Endometrial microvascular endothelial cells (primary cell): ENCODE data around the gene TRIM44. TPM values are rescaled to one million over a fixed set of nuclear protein-coding genes. Genes with fewer than 3 reads are reported as not detected.

ENCODE experiments used
- in situ Hi-C: cut with HindIII; loops from 2 replicates; pipeline ENCODE4 v1.10.0; 2017; ENCODE audit warnings: low sequenced_read_pairs, low pct_unique_long_range_greater_than_20kb; ENCODE audit errors: inconsistent ontology term
- total RNA-seq: library from RNA; depleted of rRNA; stranded (reverse); fragments of >200 nt; gene quantifications from one replicate; pipeline ENCODE4 v1.2.3, GENCODE V29; 2015; ENCODE audit errors: inconsistent ontology term

TRIM44 gene, protein sequence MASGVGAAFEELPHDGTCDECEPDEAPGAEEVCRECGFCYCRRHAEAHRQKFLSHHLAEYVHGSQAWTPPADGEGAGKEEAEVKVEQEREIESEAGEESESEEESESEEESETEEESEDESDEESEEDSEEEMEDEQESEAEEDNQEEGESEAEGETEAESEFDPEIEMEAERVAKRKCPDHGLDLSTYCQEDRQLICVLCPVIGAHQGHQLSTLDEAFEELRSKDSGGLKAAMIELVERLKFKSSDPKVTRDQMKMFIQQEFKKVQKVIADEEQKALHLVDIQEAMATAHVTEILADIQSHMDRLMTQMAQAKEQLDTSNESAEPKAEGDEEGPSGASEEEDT
- 30.8 TPM for total RNA-seq

GRCh38 chr11:35662649-35663407, at the start of gene TRIM44:
TRIM44 (plus strand) TSS chr11:35662775; CDS start chr11:35663112, 337 bp downstream.
- in situ Hi-C loops: no loop called here

- in situ Hi-C loops: loop anchor here (25.0 kb wide), 1 partner anchor 522 kb away; no protein-coding TSS in a partner anchor
Observed at GRCh38 chr11:35614939-35615569, 47.5 kb upstream of the TRIM44 start.

DNA sequence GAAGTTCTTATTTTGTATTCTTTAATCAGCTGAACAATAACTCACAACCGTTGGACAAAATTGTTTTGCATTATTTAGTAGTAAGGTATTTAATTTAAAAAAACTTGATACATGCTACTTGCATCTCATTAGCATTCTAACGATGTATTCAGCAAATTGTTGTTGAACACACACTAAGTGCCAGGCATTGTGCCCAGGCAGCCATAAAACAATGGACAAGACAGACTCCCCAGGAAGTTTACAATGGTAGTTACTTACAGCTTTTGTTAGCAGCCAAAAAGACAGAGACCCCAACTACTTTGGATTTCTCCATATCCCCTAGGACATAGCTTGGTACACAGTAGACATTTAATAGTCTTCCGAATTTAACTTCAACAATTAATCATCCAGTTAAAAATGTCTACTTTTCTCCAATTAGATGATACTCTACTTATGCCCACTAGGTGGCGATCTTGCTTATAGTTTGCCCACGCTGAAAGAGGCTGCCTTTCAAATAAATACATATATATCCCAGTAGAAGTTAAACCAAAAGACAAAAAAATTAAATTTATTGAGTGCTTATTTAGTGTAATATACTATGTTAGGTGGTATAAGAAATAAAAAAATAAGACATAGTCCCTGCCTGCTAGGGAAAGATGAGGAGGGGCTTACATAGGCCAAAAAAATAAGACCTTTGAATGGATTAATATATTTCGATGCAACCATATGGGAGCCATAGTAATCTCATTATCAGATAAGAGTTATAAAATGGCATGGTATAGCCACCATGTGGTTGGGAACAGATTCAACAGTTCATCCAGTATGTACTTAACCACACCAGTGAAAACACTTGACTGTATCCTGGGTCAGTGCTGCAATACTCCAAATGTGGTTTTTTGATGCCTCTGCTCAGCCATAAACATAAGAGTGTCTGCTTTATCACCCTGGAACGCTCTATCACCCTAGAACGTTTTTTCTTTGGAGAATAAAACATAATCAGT, 46.4 kb upstream of the TRIM44 start:
- in situ Hi-C loops: loop anchor here (25.0 kb wide), 1 partner anchor 521 kb away; no protein-coding TSS in a partner anchor

DNA sequence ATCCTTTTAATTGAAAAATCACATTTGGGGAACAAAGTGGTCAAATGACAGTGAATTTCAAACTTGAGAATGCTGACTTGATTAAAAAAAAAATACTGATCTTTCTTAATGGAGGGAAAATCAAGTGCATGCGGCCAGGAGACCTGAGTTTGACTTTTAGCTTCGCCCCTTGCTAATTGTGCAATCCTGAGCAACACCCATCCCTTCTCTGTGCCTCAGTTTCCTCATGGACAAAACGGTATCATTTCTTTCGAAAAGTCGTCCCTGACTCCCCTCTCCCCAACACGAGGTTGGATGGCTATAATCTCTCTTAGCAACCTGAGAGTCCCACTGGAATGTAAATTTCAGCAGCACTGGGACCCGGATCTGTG, 45.3 kb upstream of the TRIM44 start:
- in situ Hi-C loops: loop anchor here (25.0 kb wide), 1 partner anchor 520 kb away; no protein-coding TSS in a partner anchor

DNA sequence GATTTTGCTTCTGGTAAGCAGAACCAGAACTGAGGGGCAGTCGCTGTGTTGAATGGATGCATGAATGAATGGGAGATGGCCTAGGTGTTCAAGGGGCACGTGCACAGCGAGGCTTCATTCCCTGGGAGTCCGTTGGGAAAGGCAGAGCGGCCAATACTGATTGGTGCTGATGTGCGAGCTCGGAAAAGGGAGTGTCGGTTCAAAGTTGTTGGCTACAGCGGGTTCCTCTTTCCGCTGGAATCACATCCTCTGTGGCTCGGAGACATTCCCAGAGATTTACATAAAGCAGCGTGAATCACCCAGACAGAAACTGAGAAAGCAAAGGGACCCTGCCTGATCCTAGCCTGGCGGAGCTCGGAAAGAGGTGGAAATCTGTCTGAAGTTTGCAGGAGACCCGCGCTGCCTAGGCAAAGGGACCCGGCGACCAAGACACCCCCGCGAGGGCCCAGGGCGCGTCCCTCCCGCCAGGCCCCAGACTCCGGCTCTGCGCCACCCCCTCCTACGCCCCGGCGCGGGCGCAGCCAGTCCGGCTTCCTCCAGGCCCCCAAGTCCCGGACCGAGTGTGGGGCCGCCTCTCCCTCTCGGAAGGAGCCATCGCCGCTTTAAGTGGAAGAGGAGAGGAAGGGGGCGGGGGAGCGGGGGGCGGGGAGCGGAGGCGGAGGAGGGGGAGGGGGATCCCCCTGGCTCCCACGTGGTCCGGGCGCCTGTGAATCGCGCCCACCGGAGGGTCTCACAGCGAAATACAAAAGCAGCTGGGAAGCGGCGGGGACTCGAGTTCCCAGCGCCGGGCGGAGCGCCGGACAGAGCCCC, 44.7 kb upstream of the TRIM44 start, which contains the start of gene FJX1:
TSS of gene FJX1 (plus strand) at position 774 of the 810 bp plus-strand sequence. CDS start 177 bp downstream, outside the sequence.
- in situ Hi-C loops: loop anchor here (25.0 kb wide), 1 partner anchor 519 kb away; no protein-coding TSS in a partner anchor

- in situ Hi-C loops: loop anchor here (25.0 kb wide), 1 partner anchor 519 kb away; no protein-coding TSS in a partner anchor
Observed at GRCh38 chr11:35618497-35619115, 44.0 kb upstream of the TRIM44 start.

- in situ Hi-C loops: loop anchor here (25.0 kb wide), 1 partner anchor 518 kb away; no protein-coding TSS in a partner anchor
Observed at GRCh38 chr11:35619116-35619854, 43.3 kb upstream of the TRIM44 start.

- in situ Hi-C loops: loop anchor here (25.0 kb wide), 1 partner anchor 517 kb away; no protein-coding TSS in a partner anchor
Observed at GRCh38 chr11:35619855-35620640, 42.5 kb upstream of the TRIM44 start.

- in situ Hi-C loops: loop anchor here (25.0 kb wide), 1 partner anchor 517 kb away; no protein-coding TSS in a partner anchor
Observed at GRCh38 chr11:35620795-35621194, 41.8 kb upstream of the TRIM44 start.

DNA sequence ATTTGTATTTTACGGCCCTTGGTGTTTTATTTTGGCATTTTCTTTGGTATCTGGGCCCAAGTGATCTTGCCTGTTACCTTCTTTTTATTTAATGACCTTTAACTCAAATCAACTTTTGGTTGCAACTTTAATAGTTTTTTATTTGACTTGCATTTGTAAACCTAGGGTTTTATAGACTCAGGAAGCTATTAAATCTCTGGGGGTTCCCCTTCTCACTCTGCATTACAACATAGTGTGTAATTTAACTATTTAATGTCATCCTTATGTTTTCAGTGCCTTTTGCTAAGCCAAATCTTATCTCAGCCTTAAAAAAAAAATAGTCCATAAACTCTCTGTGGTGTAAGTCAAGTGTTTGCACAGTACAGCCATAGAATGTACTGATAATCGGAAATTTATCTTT, 41.0 kb upstream of the TRIM44 start:
- in situ Hi-C loops: loop anchor here (25.0 kb wide), 1 partner anchor 516 kb away; no protein-coding TSS in a partner anchor

DNA sequence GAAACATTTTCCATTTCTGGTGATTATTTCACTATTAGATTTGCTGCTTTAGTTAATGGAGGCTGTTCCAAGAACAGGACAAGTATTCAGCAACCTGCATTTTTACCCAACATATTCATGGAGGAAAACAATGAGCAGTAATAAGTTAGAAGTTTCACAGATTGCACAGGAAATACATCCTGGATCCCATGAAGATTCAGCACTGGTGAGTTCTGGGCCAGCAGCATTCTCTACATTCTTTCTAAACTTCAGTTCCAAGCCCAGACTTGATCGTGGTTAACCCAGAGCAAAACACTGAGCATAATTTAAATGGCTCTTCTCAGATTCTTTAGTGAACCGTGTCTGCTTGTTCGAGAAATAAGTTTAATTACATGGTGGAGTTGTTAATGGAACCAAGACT, 40.5 kb upstream of the TRIM44 start:
- in situ Hi-C loops: loop anchor here (25.0 kb wide), 1 partner anchor 515 kb away; no protein-coding TSS in a partner anchor

DNA sequence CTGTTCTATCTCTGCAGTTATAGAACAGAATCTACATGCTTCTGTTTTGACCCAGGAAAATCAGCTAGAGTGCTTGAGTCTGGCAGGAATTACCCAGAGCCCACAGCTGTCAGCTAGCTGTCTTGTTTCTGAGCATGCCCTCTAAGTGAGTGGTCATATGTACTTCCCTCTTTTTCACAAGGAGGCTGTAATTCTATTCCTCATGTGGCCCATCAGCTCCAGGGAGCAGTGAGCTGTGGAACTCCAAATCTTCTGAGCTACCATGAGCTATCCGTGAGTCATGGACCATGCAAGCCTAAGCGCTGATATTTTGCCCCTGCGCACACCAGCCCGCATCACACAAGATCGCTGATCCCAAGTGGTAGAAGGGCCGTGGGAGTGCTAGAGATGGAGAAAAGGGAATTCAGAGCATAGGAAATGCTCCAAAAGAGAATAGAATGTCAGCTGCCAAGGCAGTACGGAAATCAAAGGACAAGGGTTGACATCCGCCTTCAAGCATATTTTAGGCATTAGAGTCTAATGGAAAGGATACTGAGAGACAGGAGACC, 38.9 kb upstream of the TRIM44 start:
- in situ Hi-C loops: loop anchor here (25.0 kb wide), 1 partner anchor 514 kb away; no protein-coding TSS in a partner anchor

- in situ Hi-C loops: loop anchor here (25.0 kb wide), 1 partner anchor 513 kb away; no protein-coding TSS in a partner anchor
Observed at GRCh38 chr11:35624316-35624715, 38.3 kb upstream of the TRIM44 start.

GRCh38 chr11:35624781-35625180, 37.8 kb upstream of the TRIM44 start:
- in situ Hi-C loops: loop anchor here (25.0 kb wide), 2 partner anchors 188 to 513 kb away; no protein-coding TSS in a partner anchor

DNA sequence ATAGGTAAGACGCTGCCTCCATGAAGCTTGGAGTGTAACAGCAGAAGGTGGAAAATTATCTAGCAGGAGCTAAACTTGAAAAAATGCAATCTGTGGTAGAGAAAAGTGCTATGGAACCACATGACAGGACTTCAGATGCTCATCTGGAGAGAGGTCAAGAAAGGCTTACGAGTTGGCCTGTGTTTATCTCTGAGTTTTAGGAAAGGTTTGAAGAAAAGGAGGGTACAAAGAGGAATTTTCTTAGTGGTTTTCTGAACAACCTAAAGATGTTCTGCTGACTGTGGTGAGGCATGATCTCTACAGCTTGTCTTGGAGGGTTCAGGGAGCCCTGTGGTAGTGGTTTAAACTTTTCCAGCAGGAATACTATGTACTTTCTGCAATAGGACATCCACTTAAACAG, 36.1 kb upstream of the TRIM44 start:
- in situ Hi-C loops: loop anchor here (25.0 kb wide), 1 partner anchor 186 kb away; no protein-coding TSS in a partner anchor
